B cell (primary cell): ENCODE results near the gene HFM1.

Source experiments
- CTCF ChIP-seq: fragments of 200-600 bp; IDR thresholded peaks from one replicate; pipeline ENCODE4 v1.8.0; 2022; ENCODE audit warnings: antibody characterized with exemption, mild to moderate bottlenecking
- EZH2 ChIP-seq: IDR thresholded peaks from 2 replicates; pipeline ENCODE4 v1.6.1; 2012; ENCODE audit warnings: borderline replicate concordance, low read depth, mild to moderate bottlenecking, moderate library complexity, low read length; ENCODE audit not compliant: insufficient read depth, poor library complexity, severe bottlenecking

GRCh38 chr1:91273875-91274274 is 130.8 kb downstream of the HFM1 start:
- no peak for TF ChIP-seq CTCF
- no peak for TF ChIP-seq EZH2
